ENCODE data around the gene TNFAIP6.
"Not testable (repeated sequence)": the region's sequence is repeated elsewhere in the genome, so short reads cannot be mapped to it uniquely, and the experiment has no call there.

The TNFAIP6 gene, protein sequence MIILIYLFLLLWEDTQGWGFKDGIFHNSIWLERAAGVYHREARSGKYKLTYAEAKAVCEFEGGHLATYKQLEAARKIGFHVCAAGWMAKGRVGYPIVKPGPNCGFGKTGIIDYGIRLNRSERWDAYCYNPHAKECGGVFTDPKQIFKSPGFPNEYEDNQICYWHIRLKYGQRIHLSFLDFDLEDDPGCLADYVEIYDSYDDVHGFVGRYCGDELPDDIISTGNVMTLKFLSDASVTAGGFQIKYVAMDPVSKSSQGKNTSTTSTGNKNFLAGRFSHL

DNA sequence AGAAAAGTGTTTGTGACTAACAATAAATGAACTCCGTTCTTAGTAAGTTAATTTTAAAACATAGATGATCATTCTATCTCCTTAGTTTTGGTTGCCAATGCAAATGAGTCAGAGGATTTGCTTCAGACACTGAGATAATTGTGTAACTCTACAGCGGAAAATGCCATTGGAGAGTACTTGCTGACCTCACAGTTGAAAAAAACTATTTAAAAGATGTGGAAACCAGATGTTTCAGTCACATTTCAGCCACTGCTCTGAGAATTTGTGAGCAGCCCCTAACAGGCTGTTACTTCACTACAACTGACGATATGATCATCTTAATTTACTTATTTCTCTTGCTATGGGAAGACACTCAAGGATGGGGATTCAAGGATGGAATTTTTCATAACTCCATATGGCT lies at the start of gene TNFAIP6:
TNFAIP6 (plus strand) TSS at position 234 of the 400 bp plus-strand sequence; CDS start at position 309, 75 bp downstream.
- TF ChIP-seq ZNF274 (IDR thresholded peaks at IDR 0.05; ENCODE audit: low read depth, low read length), result no peak
- H3K4me3 ChIP-seq (ENCODE audit: low read length), result no peak within 1 kb of the TSS

- not testable (repeated sequence) for H3K4me3 ChIP-seq (ENCODE audit: low read length)
Observed at GRCh38 chr2:151310313-151310712, 47.1 kb upstream of the TNFAIP6 start.

GRCh38 chr2:151312440-151312839 lies 45.0 kb upstream of the TNFAIP6 start:
- H3K4me3 ChIP-seq (ENCODE audit: low read length), result not testable (repeated sequence)

GRCh38 chr2:151315381-151315903 lies 42.0 kb upstream of the TNFAIP6 start:
- no peak overlapping the region for H3K4me3 ChIP-seq (ENCODE audit: low read length)
- no peak for TF ChIP-seq ZNF274 (IDR thresholded peaks at IDR 0.05; ENCODE audit: low read depth, low read length)

GRCh38 chr2:151325581-151326095 lies 31.8 kb upstream of the TNFAIP6 start:
- TF ChIP-seq ZNF274 (IDR thresholded peaks at IDR 0.05; ENCODE audit: low read depth, low read length), result no peak
- no peak overlapping the region for H3K4me3 ChIP-seq (ENCODE audit: low read length)

- TF ChIP-seq ZNF274 (IDR thresholded peaks at IDR 0.05; ENCODE audit: low read depth, low read length), result no peak
- H3K4me3 ChIP-seq (ENCODE audit: low read length), result no peak overlapping the region
Observed at GRCh38 chr2:151326554-151326953, 30.8 kb upstream of the TNFAIP6 start.

- no peak for TF ChIP-seq ZNF274 (IDR thresholded peaks at IDR 0.05; ENCODE audit: low read depth, low read length)
- no peak overlapping the region for H3K4me3 ChIP-seq (ENCODE audit: low read length)
Observed at GRCh38 chr2:151329998-151330397, 27.4 kb upstream of the TNFAIP6 start.

DNA sequence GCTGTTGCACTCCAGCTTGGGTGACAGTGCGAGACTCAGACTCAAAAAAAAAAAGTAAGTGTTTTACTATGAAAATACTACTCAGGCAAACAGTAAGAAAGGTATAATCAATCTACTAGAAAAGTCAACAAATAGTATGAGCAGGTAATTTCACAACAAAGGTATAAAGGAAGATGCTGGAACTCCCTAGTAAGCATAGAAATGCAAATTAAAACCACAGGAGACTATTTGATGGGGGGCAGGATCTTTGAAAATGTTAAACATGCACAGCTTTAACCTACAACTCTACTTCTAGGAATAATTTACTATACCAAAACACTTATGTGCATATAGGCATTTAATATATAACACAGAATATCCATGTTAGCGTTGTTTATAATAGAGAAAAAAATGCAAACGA lies 24.3 kb upstream of the TNFAIP6 start:
- no peak overlapping the region for H3K4me3 ChIP-seq (ENCODE audit: low read length)
- no peak for TF ChIP-seq ZNF274 (IDR thresholded peaks at IDR 0.05; ENCODE audit: low read depth, low read length)

GRCh38 chr2:151334082-151334815 lies 23.1 kb upstream of the TNFAIP6 start:
- H3K4me3 ChIP-seq (ENCODE audit: low read length), result no peak overlapping the region
- no peak for TF ChIP-seq ZNF274 (IDR thresholded peaks at IDR 0.05; ENCODE audit: low read depth, low read length)

DNA sequence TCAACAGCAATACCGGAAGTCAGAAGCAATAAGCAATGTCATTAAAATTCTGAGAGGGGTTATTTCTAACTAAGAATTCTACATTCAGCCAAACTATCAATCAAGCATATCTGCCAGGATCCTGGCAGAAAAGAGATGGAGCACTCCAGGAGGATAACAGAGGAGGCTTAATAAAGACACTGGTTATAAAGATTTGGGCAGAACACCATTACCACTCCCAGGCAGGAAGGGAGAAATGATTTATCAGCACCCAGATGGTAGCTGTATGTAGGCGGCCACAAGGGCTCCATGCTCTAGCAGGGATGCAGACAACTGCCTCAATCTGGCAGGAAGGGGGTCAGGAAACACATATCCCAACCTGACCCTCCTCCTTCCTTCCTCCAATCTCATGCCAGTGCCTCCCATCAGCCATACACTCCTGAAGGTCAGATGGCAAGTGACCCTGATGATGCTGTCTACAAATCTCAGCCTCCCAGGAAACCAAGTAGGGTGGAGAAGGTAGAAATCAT lies 20.5 kb upstream of the TNFAIP6 start:
- no peak for TF ChIP-seq ZNF274 (IDR thresholded peaks at IDR 0.05; ENCODE audit: low read depth, low read length)
- no peak overlapping the region for H3K4me3 ChIP-seq (ENCODE audit: low read length)

- H3K4me3 ChIP-seq (ENCODE audit: low read length), result no peak overlapping the region
- no peak for TF ChIP-seq ZNF274 (IDR thresholded peaks at IDR 0.05; ENCODE audit: low read depth, low read length)
Observed at GRCh38 chr2:151337643-151338042, 19.7 kb upstream of the TNFAIP6 start.

GRCh38 chr2:151338115-151338514 lies 19.3 kb upstream of the TNFAIP6 start:
- no peak overlapping the region for H3K4me3 ChIP-seq (ENCODE audit: low read length)
- no peak for TF ChIP-seq ZNF274 (IDR thresholded peaks at IDR 0.05; ENCODE audit: low read depth, low read length)

DNA sequence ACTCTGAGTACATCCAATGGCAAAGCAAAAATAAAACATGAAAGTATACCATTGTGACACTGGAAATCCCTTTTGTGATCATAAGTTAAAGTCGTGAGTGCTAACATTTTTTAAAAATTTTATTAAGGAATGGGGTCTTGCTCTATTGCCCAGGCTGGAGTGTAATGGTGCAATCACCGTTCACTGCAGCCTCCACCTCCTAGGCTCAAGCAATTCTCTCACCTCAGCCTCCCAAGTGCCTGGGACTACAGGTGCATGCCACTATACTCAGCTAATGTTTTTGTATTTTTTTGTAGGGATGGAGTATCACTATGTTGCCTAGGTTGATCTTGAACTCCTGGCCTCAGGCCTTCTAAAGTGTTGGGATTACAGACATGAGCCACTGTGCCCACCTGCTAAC lies 14.3 kb upstream of the TNFAIP6 start:
- no peak for TF ChIP-seq ZNF274 (IDR thresholded peaks at IDR 0.05; ENCODE audit: low read depth, low read length)
- H3K4me3 ChIP-seq (ENCODE audit: low read length), result no peak overlapping the region

DNA sequence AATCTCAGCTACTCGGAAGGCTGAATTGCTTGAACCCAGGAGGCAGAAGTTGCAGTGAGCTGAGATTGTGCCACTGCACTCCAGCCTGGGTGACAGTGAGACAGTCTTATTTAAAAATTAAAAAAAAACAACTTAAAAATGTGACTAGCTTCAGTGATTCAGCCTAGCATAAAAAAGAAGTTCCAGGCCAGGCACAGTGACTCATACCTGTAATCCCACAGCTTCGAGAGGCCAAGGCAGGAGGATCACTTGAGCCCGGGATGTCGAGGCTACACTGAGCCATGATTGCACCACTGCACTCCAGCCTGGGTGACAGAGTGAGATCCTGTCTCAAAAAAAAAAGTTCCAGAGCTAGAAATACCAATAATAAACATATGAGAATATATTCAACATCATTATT lies 13.2 kb upstream of the TNFAIP6 start:
- not testable (repeated sequence) for H3K4me3 ChIP-seq (ENCODE audit: low read length)

- no peak for TF ChIP-seq ZNF274 (IDR thresholded peaks at IDR 0.05; ENCODE audit: low read depth, low read length)
Observed at GRCh38 chr2:151344906-151345305, 12.5 kb upstream of the TNFAIP6 start.

More at GRCh38 chr2:151344906-151345305, 12.5 kb upstream of the TNFAIP6 start:
- no peak overlapping the region for H3K4me3 ChIP-seq (ENCODE audit: low read length)
